HEK293 (cell line): ENCODE data around the gene NECTIN2.

Experiments
- CTCF ChIA-PET: fragments of 350-600 bp; formaldehyde crosslinking; extraction: SDS; loops from one replicate; lab custom pipeline; 2021; ENCODE audit warnings: antibody characterized with exemption; lab: Yijun Ruan, JAX
- POLR2A ChIA-PET: fragments of 300-600 bp; formaldehyde crosslinking; extraction: SDS; loops from one replicate; lab custom pipeline; 2020; ENCODE audit warnings: antibody characterized with exemption, inconsistent platforms; lab: Yijun Ruan, JAX
- H3K27ac ChIP-seq: fragments of 200-500 bp; sonication (Bioruptor generic); 2 replicates; pipeline ENCODE4 v1.5.1; 2014; ENCODE audit warnings: low read depth, low read length, control low read depth, inconsistent platforms; ENCODE audit errors: extremely low read depth
- H3K36me3 ChIP-seq, 2 experiments: fragments of 200-500 bp in 1 of 2; sonication (Bioruptor generic) in 1 of 2; 1 replicate in 1 of 2; 2 replicates in 1 of 2; pipeline ENCODE4 v1.5.1; 2014 to 2017; ENCODE audit warnings: inconsistent platforms in 2 of 2, low read length in 2 of 2; ENCODE audit not compliant: control insufficient read depth in 2 of 2, insufficient read depth in 1 of 2
- H3K4me1 ChIP-seq: fragments of 200-500 bp; sonication (Bioruptor generic); 2 replicates; pipeline ENCODE4 v1.5.1; 2014; ENCODE audit warnings: mild to moderate bottlenecking, low read length, inconsistent platforms; ENCODE audit not compliant: control insufficient read depth, insufficient read depth
- H3K4me3 ChIP-seq: 2 replicates; pipeline ENCODE4 v1.5.1; 2011; ENCODE audit warnings: low read depth, mild to moderate bottlenecking, control low read depth, low read length, moderate library complexity
- H3K9me3 ChIP-seq: fragments of 200-500 bp; sonication (Bioruptor generic); 2 replicates; pipeline ENCODE4 v1.5.1; 2014; ENCODE audit warnings: low read depth, low read length, inconsistent platforms; ENCODE audit not compliant: control insufficient read depth, insufficient read depth
- BCL11A ChIP-seq: fragments of 450-650 bp; formaldehyde crosslinking; IDR thresholded peaks from 2 replicates; pipeline ENCODE4 v1.5.1; 2016; ENCODE audit warnings: low read depth, missing biosample characterization, missing genetic modification characterization
- BCL11B ChIP-seq: fragments of 450-650 bp; formaldehyde crosslinking; IDR thresholded peaks from 2 replicates; pipeline ENCODE4 v1.5.1; 2016; ENCODE audit warnings: low read depth, missing biosample characterization, missing genetic modification characterization
- GLI2 ChIP-seq: fragments of 450-650 bp; formaldehyde crosslinking; IDR thresholded peaks from 2 replicates; pipeline ENCODE4; 2017; ENCODE audit warnings: missing biosample characterization, missing genetic modification characterization, low read depth, borderline replicate concordance
- GLIS1 ChIP-seq: fragments of 450-650 bp; formaldehyde crosslinking; IDR thresholded peaks from 2 replicates; pipeline ENCODE4 v1.5.1; 2016; ENCODE audit warnings: missing biosample characterization, missing genetic modification characterization
- KLF7 ChIP-seq: fragments of 450-650 bp; formaldehyde crosslinking; IDR thresholded peaks from 2 replicates; pipeline ENCODE4 v1.5.1; 2016; ENCODE audit warnings: missing biosample characterization, missing genetic modification characterization, borderline replicate concordance
- ZBTB1 ChIP-seq: fragments of 450-650 bp; formaldehyde crosslinking; IDR thresholded peaks from 2 replicates; pipeline ENCODE4 v1.5.1; 2016; ENCODE audit warnings: missing biosample characterization, missing genetic modification characterization
- ZBTB10 ChIP-seq: fragments of 450-650 bp; formaldehyde crosslinking; IDR thresholded peaks from 2 replicates; pipeline ENCODE4 v1.5.1; 2016; ENCODE audit warnings: missing biosample characterization, missing genetic modification characterization
- ZNF146 ChIP-seq: fragments of 450-650 bp; formaldehyde crosslinking; IDR thresholded peaks from 2 replicates; pipeline ENCODE4 v1.5.1; 2016; ENCODE audit warnings: missing biosample characterization, missing genetic modification characterization
- ZNF148 ChIP-seq: fragments of 450-650 bp; formaldehyde crosslinking; IDR thresholded peaks from 2 replicates; pipeline ENCODE4 v1.5.0; 2017; ENCODE audit warnings: missing biosample characterization, missing genetic modification characterization, borderline replicate concordance
- ZNF521 ChIP-seq: fragments of 450-650 bp; formaldehyde crosslinking; IDR thresholded peaks from 2 replicates; pipeline ENCODE4 v1.5.1; 2017; ENCODE audit warnings: missing biosample characterization, mild to moderate bottlenecking, missing genetic modification characterization
- ZNF639 ChIP-seq: fragments of 450-650 bp; formaldehyde crosslinking; IDR thresholded peaks from 2 replicates; pipeline ENCODE4 v1.5.1; 2016; ENCODE audit warnings: missing biosample characterization, missing genetic modification characterization
- ZSCAN30 ChIP-seq: fragments of 450-650 bp; IDR thresholded peaks from 2 replicates; pipeline ENCODE4 v1.5.1; 2018; ENCODE audit warnings: missing biosample characterization, mild to moderate bottlenecking, missing genetic modification characterization, moderate library complexity
- TF ChIP-seq, protein P1 (sequence below): IDR thresholded peaks from 2 replicates; pipeline ENCODE4 v1.6.1; 2011; ENCODE audit warnings: mild to moderate bottlenecking, low read depth, low read length, borderline replicate concordance
- TF ChIP-seq, protein P2 (sequence below): fragments of 450-650 bp; formaldehyde crosslinking; IDR thresholded peaks from 2 replicates; pipeline ENCODE4 v1.5.1; 2017; ENCODE audit warnings: missing biosample characterization, mild to moderate bottlenecking, missing genetic modification characterization, moderate library complexity
- TF ChIP-seq, protein P3 (sequence below): fragments of 450-650 bp; formaldehyde crosslinking; IDR thresholded peaks from 2 replicates; pipeline ENCODE4 v1.5.1; 2017; ENCODE audit warnings: missing biosample characterization, missing genetic modification characterization
- TF ChIP-seq, protein P4 (sequence below): fragments of 450-650 bp; formaldehyde crosslinking; IDR thresholded peaks from 2 replicates; pipeline ENCODE4 v1.5.1; 2016; ENCODE audit warnings: missing biosample characterization, missing genetic modification characterization

Gene NECTIN2

GRCh38 chr19:44884566-44884965, 38.5 kb downstream of the NECTIN2 start (continued):
- TF ChIP-seq ZNF521 (tag by site-specific recombination) = no peak
- TF ChIP-seq, protein P1, sequence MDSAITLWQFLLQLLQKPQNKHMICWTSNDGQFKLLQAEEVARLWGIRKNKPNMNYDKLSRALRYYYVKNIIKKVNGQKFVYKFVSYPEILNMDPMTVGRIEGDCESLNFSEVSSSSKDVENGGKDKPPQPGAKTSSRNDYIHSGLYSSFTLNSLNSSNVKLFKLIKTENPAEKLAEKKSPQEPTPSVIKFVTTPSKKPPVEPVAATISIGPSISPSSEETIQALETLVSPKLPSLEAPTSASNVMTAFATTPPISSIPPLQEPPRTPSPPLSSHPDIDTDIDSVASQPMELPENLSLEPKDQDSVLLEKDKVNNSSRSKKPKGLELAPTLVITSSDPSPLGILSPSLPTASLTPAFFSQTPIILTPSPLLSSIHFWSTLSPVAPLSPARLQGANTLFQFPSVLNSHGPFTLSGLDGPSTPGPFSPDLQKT = no peak

- peaks cover 11 to 37% of the 10 kb centered on the region in 2 experiments; a peak in 2 of 3 replicates for H3K36me3 ChIP-seq
- no peaks in the 10 kb centered on the region for H3K9me3 ChIP-seq
- TF ChIP-seq GLI2 (tag by site-specific recombination) = no peak
- peak; percentile 87 for TF ChIP-seq BCL11A
- no peak for TF ChIP-seq ZNF148 (tag by site-specific recombination)
- TF ChIP-seq ZBTB10 = no peak
- TF ChIP-seq BCL11B (tag by site-specific recombination) = peak; percentile 98
- TF ChIP-seq ZNF639 (tag by site-specific recombination) = no peak
- TF ChIP-seq, protein P2, sequence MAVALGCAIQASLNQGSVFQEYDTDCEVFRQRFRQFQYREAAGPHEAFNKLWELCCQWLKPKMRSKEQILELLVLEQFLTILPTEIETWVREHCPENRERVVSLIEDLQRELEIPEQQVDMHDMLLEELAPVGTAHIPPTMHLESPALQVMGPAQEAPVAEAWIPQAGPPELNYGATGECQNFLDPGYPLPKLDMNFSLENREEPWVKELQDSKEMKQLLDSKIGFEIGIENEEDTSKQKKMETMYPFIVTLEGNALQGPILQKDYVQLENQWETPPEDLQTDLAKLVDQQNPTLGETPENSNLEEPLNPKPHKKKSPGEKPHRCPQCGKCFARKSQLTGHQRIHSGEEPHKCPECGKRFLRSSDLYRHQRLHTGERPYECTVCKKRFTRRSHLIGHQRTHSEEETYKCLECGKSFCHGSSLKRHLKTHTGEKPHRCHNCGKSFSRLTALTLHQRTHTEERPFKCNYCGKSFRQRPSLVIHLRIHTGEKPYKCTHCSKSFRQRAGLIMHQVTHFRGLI (tag by site-specific recombination) = no peak
- TF ChIP-seq ZBTB1 (tag by site-specific recombination) = no peak
- TF ChIP-seq, all 188 proteins: peak for 2
- peaks cover 4% of the 10 kb centered on the region for H3K4me1 ChIP-seq
- H3K4me3 ChIP-seq = no peak overlapping the region
- CTCF ChIA-PET = interaction anchor here (1.1 kb wide), 1 partner anchor 315 kb away, joined by 3 read pairs; no protein-coding TSS in a partner anchor
- POLR2A ChIA-PET = interaction anchor here (0.7 kb wide), 1 partner anchor 69 kb away, joined by 5 read pairs; no protein-coding TSS in a partner anchor
- no peak overlapping the region for H3K27ac ChIP-seq
These were observed 40.0 kb downstream of the NECTIN2 start for GRCh38 chr19:44886141-44886540.

DNA sequence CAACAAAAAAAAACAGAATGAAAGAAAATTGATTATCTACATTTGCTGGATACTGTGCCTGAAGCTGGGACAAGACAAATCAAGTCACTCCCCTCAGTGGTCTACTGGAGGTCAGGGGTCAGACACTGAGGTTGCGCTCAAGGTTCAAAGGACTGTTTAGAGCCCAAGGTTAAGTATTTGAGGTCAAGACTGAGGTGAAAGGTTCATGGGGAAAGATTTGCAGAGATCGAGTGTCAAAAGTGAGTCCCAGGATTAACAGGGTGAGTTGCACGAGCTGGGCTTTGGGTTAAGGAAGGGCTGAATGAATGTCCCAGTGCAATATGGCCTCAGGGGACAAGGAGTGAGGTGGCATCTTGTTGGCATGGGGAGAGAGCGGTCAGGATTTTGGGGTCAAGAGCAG, 41.6 kb downstream of the NECTIN2 start:
- no peak overlapping the region for H3K27ac ChIP-seq
- peaks cover 14 to 44% of the 10 kb centered on the region in 2 experiments; a peak in 2 of 3 replicates for H3K36me3 ChIP-seq
- POLR2A ChIA-PET = no interaction called here
- H3K4me1 ChIP-seq = peaks cover 6% of the 10 kb centered on the region
- no peak overlapping the region for H3K4me3 ChIP-seq
- no peaks in the 10 kb centered on the region for H3K9me3 ChIP-seq
- CTCF ChIA-PET = interaction anchor here (0.6 kb wide), 1 partner anchor 485 kb away, joined by 3 read pairs; no protein-coding TSS in a partner anchor
- TF ChIP-seq, protein P3, sequence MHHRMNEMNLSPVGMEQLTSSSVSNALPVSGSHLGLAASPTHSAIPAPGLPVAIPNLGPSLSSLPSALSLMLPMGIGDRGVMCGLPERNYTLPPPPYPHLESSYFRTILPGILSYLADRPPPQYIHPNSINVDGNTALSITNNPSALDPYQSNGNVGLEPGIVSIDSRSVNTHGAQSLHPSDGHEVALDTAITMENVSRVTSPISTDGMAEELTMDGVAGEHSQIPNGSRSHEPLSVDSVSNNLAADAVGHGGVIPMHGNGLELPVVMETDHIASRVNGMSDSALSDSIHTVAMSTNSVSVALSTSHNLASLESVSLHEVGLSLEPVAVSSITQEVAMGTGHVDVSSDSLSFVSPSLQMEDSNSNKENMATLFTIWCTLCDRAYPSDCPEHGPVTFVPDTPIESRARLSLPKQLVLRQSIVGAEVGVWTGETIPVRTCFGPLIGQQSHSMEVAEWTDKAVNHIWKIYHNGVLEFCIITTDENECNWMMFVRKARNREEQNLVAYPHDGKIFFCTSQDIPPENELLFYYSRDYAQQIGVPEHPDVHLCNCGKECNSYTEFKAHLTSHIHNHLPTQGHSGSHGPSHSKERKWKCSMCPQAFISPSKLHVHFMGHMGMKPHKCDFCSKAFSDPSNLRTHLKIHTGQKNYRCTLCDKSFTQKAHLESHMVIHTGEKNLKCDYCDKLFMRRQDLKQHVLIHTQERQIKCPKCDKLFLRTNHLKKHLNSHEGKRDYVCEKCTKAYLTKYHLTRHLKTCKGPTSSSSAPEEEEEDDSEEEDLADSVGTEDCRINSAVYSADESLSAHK (tag by site-specific recombination) = no peak
- TF ChIP-seq, protein P4, sequence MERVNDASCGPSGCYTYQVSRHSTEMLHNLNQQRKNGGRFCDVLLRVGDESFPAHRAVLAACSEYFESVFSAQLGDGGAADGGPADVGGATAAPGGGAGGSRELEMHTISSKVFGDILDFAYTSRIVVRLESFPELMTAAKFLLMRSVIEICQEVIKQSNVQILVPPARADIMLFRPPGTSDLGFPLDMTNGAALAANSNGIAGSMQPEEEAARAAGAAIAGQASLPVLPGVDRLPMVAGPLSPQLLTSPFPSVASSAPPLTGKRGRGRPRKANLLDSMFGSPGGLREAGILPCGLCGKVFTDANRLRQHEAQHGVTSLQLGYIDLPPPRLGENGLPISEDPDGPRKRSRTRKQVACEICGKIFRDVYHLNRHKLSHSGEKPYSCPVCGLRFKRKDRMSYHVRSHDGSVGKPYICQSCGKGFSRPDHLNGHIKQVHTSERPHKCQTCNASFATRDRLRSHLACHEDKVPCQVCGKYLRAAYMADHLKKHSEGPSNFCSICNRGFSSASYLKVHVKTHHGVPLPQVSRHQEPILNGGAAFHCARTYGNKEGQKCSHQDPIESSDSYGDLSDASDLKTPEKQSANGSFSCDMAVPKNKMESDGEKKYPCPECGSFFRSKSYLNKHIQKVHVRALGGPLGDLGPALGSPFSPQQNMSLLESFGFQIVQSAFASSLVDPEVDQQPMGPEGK = no peak
- no peak for TF ChIP-seq ZNF146
- TF ChIP-seq, protein P1 = no peak
- no peak for TF ChIP-seq GLIS1 (tag by site-specific recombination)
- no peak for TF ChIP-seq ZSCAN30 (tag by site-specific recombination)
- TF ChIP-seq KLF7 (tag by site-specific recombination) = no peak
